GM21723 (cell line): ENCODE measurements around the gene ECSIT.
A peak's percentile ranks its signal among the peaks of the same experiment; 100 is the strongest.

Source experiments
- ATAC-seq: cut with Tn5 transposase; IDR thresholded peaks from one replicate; pipeline ENCODE4 v1.9.1; 2021; ENCODE audit warnings: mild to moderate bottlenecking, moderate library complexity; ENCODE audit not compliant: unreplicated experiment

ECSIT gene

DNA sequence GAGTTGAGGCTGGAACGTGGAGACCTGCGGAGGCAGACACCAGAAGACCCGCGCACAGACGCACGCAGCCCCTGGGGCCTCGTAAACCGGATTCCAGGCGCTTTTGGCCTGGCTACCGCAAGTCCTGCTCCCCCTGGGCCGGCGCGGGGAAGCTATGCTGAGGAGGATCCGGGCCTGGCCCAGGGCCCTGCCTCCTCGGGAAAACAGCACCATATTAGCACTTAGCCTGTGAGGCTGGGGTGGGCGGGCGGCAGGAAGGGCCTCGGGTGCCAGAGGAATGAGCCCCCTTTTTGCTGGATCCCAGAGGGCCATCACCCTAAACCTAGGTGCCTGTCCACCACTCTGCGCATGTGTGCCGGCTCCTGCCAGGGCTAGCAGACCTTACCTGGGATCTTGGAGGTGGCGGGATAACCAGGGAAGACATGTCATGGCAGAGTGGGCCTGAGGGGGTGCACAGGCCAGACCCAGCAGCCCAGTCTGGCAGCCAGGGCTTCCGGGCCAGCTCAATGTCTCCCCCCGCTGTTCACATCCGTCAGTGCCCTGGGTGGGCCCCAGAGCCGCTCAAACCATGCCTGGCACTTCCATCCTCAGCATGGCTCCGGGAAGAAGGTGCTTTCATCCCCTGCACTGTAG, 22.8 kb upstream of the ECSIT start:
- ATAC-seq: no peak

DNA sequence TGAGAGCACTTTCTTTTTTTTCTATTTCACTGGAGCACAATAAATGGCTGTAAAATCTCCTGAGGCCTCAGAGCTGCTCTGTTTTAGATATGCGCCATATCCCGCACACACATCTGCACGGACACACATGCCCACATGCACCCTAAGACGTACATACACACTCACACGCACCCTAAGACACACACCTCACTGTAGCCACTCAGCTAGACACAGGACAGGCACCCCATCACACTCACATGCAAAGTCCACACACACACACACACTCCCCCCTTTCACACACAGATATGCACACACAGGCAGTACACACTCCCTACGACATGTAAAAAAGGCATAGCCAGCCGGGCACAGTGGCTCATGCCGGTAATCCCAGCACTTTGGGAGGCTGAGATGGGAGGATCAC, 21.3 kb upstream of the ECSIT start:
- ATAC-seq: no peak

DNA sequence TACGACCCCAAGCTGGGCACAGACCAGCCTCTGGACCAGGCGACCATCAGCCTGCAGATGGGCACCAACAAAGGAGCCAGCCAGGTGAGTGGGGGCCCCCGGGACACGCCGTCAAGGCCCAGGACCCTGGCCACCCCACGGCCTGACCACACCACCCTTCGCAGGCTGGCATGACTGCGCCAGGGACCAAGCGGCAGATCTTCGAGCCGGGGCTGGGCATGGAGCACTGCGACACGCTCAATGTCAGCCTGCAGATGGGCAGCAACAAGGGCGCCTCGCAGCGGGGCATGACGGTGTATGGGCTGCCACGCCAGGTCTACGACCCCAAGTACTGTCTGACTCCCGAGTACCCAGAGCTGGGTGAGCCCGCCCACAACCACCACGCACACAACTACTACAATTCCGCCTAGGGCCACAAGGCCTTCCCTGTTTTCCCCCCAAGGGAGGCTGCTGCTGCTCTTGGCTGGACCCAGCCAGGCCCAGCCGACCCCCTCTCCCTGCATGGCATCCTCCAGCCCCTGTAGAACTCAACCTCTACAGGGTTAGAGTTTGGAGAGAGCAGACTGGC, 20.5 kb upstream of the ECSIT start:
- ATAC-seq: no peak

DNA sequence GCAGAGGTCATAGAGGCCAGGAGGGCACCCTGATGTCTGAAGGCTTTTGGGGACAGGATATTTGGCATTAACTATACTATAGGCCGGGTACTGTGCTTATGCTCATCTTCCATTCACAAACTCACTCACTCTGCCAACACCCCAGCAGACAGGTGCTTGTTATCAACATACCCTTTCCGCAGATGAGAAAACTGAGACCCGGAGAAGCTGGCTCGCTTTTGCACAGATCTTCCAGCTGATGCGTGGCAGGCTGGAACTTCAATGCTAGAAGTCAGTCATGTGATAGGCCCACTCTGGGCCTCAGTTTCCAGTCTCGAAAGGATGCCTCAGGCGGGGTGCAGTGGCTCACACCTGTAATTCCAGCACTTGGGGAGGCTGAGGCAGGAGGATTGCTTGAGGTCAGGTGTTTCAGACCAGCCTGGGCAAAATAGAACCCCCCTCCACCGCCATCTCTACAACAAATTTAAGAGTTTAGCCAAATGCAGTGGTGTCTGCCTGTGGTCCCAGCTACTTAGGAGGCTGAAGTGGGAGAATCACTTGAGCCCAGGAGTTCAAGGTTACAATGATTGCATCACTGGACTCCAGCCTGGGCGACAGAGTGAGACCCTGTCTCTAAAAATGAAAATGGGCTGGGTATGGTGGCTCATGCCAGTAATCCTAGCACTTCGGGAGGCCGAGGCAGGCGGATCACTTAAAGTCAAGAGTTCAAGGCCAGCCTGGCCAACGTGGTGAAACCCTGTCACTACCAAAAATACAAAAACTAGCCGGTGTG, 19.2 kb upstream of the ECSIT start:
- ATAC-seq: no peak

DNA sequence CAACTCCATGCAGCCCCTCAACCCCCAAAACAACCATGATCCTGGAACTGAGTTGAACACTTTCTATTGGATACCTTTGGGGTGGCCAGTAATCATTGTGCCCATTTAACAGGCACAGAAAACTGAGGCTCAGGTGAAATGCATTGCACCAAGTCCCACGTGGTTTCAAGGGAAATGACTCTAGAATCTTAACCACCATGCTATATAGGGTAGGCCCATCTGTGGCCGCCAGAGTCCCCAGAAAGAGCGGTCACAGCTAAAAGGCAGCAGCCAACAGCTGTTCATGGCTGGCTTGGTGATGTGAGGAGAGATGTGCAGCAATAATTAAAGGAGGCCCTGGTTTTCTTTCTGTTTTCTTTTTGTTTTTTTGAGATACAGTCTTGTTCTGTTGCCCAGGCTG, 12.3 kb upstream of the ECSIT start:
- no peak for ATAC-seq

DNA sequence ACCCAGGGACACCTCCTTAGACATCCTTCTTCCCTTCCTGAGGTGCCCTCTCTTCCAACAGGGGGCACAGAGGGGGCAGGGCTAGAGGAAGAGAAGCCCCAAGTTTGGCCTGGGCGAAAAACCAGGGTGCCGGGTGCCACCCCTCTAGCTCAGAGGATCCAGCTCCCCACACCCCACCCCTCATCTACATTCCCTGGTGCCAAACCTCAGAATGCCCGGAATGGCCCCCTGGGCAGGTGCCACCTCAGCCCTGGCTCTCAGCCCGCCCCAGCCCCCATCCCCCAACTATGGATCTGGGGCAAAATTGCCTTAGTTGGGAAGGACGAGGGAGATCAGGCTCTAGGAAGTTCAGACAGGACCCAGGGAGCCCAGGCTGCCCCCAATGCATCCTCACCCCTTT, 11.7 kb upstream of the ECSIT start:
- ATAC-seq: no peak

DNA sequence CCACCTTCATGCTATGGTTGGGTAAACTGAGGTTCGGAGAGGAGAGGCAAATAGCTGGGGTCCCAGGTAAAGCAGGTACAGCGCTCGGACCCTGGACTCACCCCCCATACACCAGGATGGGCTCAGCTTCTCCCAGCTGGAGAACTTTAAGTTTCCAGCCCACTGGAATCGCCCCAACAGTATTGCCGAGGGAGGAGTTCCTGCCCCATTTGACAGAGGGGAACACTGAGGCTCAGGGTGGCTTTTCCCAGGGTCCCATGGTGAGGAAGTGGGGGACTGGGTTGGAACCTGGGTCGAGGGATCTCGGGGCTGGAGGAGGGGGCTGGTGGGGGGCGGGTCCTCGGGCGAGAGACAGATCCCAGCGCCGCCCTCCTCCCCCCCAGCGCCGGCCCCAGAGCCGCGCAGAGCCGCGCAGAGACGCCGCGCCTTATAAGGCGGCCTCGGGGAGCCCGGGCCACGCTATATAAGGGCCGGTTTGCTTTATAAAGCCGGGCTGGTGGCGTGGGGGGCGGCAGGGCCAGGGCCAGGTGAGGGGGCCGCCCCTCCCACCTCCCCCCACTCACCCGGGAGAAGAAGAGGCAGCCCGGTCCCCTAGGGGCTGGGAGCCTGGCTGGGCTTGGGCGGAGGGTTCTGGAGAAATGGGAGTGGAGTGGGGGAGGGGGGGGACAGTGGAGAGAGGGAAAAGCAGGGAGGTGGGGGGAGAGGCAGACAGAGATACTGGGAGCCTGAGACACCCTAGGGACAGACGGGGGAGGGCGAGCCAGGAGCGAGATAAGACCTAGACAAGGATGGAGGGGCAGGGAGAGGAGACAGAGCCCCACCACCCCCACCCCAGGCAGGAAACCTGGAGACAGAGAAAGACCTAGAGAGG, 10.8 kb upstream of the ECSIT start:
- ATAC-seq: no peak

DNA sequence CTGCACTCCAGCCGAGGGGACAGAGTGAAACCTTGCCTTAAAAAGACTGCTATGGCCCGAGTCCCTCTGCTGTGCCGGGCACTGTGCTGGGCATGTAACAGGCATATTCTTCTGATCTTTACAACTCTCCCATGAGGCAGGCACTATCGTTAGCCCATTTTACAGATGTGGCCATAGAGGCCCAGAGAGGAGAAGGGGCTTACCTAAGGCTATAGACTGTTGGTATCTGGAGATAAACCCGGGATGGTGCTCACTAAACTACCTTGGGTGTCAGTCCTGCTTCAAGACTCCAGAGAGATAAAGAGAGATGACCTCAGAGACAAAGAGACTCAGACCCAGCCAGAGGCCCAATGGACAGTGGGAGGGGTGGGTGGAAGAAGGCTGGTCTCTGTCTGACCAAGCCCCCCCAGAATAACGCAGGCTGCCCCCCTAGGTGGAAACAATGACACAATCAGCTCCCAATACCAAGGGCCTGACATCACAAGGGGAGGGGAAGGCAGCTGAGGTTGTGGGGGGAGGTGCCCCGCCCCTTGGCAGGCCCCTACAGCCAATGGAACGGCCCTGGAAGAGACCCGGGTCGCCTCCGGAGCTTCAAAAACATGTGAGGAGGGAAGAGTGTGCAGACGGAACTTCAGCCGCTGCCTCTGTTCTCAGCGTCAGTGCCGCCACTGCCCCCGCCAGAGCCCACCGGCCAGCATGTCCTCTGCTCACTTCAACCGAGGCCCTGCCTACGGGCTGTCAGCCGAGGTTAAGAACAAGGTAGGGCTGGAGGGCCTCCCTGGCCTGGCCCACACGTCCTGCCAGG, 9.5 kb upstream of the ECSIT start, which contains the start of gene CNN1:
Gene CNN1, plus strand, starts transcription at position 620 of the 805 bp plus-strand sequence. Its CDS starts 77 bp downstream, at position 697.
- ATAC-seq: no peak

DNA sequence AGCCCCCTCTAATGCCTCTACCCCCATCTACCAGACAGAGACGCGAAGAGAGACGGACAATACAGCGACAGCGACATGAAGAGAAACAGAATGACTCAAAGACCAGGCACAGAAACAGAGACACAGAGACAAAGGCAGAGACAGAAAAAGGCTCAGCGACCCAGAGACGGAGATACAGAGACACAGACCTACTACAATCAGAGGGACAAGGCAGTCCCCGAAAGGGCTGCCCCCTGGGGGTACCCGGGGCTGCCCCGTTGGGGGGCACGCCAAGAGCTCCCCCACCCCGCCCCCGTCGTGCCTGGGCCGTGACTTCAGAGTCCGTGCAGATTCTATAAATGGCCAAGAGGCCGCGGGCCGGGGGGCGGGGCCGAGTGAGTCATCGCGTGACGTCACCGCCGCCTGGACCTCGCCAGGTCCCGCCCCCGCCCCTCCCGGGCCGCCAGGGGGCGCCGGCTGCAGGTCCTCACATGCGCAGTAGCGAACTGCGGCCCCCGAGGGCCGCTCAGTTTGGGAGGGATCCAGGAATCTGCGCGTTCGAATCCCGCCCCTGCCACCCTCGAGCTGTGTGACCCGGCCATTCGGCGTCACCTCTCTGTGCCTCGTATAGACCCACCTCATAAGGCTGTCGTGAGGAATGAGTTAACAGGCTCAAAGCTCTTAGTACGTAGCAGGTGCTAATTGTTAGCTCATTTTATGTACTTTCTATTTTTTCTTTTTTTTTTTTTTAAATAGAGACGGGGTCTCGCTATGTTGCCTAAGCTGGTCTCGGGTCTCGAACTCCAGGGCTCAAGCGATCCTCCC, 7.1 kb upstream of the ECSIT start:
- ATAC-seq: peak; percentile 50

DNA sequence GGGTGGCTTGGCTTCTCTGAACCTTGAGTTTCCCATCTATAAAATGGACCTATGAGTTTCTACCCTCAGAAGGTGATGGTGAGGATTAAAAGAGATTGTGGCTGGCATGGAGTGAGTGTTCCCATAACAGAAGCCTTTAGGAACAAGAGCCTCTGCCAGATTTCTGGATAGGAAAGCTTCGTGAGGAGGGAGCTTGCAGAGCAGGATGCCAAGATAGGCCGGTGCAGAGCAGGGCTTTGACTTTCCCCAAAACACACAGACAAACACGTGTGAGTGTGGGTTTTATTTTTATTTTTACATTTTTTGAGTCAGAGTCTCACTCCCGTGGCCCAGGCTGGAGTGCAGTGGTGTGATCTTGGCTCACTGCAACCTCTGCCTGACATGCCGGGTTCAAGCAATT, 6.0 kb upstream of the ECSIT start:
- ATAC-seq: no peak

DNA sequence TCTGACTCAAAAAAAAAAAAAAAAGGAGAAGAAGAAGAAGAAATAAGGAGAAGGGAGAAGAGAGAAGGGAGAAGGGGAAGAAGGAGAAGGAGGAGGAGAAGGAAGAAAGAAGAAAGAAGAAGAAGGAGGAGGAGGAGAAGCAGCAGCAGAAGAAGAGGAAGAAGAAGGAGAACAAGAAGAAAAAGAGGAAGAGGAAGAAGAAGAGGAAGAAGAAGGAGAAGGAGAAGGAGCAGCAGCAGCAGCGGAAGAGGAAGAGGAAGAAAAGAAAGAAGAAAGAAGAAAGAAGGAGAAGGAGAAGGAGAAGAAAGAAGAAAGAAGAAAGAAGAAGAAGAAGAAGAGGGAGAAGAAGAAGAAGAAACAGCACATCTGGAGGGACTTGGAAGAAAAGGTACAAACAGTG, 5.6 kb upstream of the ECSIT start:
- no peak for ATAC-seq

DNA sequence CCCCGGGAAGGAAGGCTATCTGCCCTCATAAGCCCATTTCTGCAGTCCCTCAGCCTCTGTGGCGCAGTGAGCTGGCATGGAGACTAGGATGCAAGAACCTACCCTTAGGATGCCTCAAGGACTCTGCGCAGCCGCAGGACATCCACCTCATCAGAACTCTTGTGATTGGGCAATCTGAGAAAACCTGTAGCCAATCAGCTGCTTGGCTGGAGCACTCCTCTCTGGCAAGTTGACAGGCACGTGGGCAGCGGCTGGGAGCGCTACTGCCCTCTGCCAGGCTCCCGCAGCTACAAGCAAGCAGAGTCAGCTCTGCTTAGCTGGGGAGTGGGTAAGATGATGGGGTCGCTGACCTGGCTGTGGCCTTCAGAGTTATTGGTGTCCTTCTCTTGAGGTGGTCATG, 1.5 kb upstream of the ECSIT start:
- no peak for ATAC-seq

DNA sequence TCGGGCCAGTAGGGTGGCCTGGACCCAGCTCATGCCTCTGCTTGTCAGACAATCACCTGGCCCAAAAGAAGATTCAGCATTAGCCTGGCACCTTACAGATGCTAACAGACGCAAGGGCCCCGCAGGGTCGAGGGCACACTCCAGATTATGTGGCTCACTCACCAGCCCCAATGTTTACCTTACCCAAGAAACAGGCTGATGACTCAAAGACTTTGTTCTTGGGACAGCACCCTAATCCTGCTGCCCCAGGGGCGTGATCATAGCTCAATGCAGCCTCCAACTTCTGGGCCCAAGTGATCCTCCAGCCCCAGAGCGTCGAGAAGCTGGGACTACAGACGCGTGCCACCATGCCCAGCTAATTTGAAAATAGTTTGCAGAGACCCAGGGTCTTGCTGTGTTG, 9.8 kb downstream of the ECSIT start:
- no peak for ATAC-seq

DNA sequence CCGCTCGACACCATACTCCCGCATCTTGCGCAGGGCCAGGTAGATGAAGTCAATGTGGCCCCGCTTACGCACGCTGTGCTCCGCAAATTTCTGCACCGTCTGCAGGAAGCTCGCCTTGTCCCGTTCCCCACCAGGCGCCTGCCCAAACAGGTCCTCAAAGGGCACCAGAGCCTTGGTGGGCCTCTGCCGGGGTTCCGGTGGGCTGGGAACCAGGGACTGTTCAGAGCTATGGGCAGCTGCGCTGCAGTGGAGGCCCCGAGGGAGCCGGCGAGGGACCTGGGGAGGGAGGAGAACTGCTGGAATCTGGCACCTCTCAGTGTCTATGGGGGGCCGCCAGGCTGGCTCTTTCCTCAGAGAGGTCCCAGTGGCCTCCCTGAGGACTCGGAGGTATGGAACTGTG, 15.0 kb downstream of the ECSIT start:
- no peak for ATAC-seq

DNA sequence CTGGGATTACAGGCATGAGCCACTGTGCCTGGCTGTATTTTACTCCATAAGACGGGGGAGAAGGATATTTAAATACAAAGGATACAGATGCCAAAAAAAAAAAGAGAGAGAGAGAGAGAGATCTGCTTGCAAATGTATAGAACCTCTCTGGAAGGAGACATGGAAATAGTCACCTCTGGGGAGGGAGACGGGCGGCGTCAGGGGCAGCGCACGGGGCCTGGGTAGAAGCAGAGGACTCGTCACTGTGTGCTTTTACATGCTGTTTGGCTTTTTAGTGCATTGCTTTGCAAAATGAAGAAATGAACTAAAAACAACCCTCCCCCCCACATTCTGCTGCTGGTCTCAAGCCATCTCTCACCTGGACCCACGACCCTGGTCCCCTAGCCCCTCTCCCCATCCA, 18.5 kb downstream of the ECSIT start:
- no peak for ATAC-seq

DNA sequence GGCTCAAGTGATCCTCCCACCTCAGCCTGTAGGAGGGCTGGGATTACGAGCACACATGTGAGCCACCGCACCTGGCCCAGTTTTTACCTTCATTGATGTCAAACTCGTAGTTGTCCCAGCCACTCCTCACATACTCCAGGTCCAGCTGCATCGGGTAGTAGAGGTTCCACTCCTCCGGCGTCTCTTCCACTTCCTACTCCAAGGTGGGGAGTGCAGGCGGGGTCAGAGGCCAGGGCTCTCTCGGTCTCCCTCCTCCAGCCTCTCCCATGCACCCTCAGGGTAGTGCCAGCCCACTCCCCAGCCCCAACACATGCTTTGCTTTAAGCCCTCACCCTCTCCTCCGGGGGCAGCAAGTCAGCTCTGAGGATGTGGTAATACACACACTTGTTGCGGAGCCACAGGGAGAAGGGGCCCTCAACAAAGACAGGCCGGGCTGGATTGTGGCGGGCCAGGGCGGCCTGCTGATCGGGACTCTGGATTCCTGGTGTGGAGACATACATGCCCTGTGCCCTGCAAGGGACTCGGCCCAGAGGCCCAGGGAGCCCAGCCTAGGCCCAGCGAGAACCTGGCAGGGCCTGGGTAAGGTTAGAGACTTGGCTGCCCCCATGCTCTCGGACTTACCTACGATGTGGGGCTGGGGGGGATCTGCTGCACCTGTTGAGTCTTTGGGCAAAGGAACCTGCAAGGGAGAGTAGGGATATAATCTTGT, 21.4 kb downstream of the ECSIT start:
- no peak for ATAC-seq

DNA sequence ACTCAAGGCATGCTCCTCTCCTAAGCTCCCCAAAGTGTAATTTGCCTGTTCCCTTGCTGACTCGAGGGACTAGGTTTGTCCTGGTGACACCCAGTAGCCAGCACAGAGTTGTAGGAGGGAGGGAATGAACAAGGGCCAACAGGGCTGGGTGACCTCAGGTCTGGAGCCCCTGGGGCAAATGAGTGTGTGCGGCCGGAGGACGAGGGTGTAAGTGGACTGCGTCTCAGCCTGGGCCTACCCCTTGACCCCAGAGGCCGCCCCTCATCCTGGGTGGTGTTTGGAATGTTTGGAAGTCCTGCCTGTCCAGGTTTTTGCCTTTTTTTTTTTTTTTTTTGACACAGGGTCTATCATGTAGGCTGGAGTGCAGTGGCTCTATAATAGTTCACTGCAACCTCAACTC, 22.0 kb downstream of the ECSIT start:
- no peak for ATAC-seq

DNA sequence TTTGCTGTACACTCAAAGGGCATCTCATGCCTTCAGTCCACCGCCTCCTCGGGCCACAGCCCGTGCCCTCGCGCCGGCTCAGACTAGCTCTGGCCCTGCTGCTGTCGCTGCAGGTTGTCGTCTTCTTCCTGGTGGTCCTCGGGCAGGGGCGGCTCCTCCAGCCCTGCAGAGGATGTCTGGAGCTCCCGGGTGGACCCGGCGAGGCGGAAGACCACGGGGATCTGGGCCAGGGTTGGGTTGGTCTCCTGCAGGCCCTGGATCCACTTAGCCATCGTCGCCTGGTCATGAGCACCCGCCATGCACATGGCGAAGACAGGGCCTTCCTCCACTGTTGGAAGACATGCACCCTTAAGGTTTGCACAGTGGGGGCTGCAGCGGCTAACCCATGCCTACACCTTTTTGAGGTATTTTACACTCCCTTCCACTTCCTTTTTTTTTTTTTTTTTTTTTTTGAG, 22.8 kb downstream of the ECSIT start:
- peak; percentile 34 for ATAC-seq

DNA sequence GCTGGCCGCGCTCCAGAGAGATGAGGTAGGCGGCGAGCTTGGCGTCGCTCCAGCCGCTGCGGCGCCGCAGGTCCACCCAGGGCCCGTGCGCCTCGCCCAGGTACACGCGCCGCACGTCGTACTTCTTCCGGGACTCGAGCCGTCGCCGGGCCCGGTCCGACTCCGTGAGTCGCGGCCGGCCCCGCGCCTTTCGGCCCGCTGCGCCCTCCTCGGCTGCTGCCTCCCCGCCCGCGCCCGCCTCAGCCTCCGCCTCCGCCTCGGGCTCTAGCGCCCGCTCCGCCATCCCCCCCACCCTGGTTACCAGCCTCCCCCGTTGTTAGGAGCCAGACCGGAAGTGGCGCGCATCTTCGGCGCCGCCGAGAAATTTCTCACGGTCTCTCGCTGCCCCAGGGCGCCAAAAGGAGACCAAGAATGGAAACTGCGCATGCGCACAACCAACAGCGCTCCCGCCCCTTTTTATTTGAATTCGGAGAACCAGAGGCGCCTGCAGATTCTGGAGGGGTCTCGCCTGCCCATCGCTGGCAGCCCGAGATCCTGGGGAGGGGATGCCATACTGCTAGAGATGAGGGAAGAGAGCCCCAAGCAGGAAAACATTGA, 23.3 kb downstream of the ECSIT start, which contains the start of gene ZNF653:
Gene ZNF653, minus strand, starts transcription at position 336 of the 597 bp plus-strand sequence. Its CDS starts 53 bp downstream, at position 283.
- ATAC-seq: peak; percentile 48
